K562 (cell line): ENCODE data around the gene CHPF. TPM values are rescaled to one million over a fixed set of nuclear protein-coding genes. Genes with fewer than 3 reads are reported as not detected.

ENCODE experiments used
- ARID1B ChIP-seq: fragments of 450-650 bp; IDR thresholded peaks from 2 replicates; pipeline ENCODE4 v1.6.1; 2016; ENCODE audit warnings: antibody characterized with exemption, mild to moderate bottlenecking, inconsistent platforms
- CBFA2T2 ChIP-seq: fragments of 450-650 bp; conservative IDR thresholded peaks from 2 replicates; pipeline ENCODE4 v1.6.1; 2017; ENCODE audit warnings: mild to moderate bottlenecking
- IRF2 ChIP-seq: sonication (generic); formaldehyde crosslinking; IDR thresholded peaks from 2 replicates; pipeline ENCODE4 v1.8.1; 2022; ENCODE audit warnings: mild to moderate bottlenecking, missing genetic modification reagents
- KLF1 ChIP-seq: fragments of 450-650 bp; IDR thresholded peaks from 2 replicates; pipeline ENCODE4 v1.6.1; 2016; ENCODE audit warnings: missing genetic modification characterization, missing compliant biosample characterization
- NR1H2 ChIP-seq: sonication (generic); formaldehyde crosslinking; IDR thresholded peaks from 2 replicates; pipeline ENCODE4 v1.4.0; 2020; ENCODE audit warnings: mild to moderate bottlenecking, missing genetic modification reagents
- PATZ1 ChIP-seq: fragments of 250-450 bp; sonication (Bioruptor Pico); IDR thresholded peaks from 2 replicates; pipeline ENCODE4 v1.5.0; 2020; ENCODE audit warnings: mild to moderate bottlenecking, borderline replicate concordance
- POU5F1 ChIP-seq: fragments of 150-350 bp; IDR thresholded peaks from 2 replicates; pipeline ENCODE4 v1.6.1; 2014; ENCODE audit warnings: borderline replicate concordance, low read length, low read depth, mild to moderate bottlenecking; ENCODE audit not compliant: partially characterized antibody
- SMAD2 ChIP-seq: fragments of 150-350 bp; IDR thresholded peaks from 2 replicates; pipeline ENCODE4 v1.6.1; 2014; ENCODE audit warnings: low read depth, mild to moderate bottlenecking, low read length
- ZSCAN32 ChIP-seq: fragments of 450-650 bp; formaldehyde crosslinking; IDR thresholded peaks from 2 replicates; pipeline ENCODE4 v1.4.0; 2020; ENCODE audit warnings: mild to moderate bottlenecking, moderate library complexity
- polyA plus RNA-seq, 8 experiments: library from polyadenylated mRNA; depleted of rRNA in 4 of 8; stranded (reverse) in 5 of 8; unstranded in 3 of 8; fragments of >200 nt; fragmentation: Nextera tagmentation in 2 of 8; fragmentation: Illumina TruSeq in 1 of 8; extraction: Ambion mirVana in 2 of 8; extraction: Trizol in 1 of 8; gene quantifications; 2 replicates each; pipeline versions ENCODE4 v1.2.1 to v1.2.3, GENCODE V29; 2011 to 2014; ENCODE audit warnings: inconsistent platforms in 1 of 8, missing spikeins in 1 of 8
- total RNA-seq, 7 experiments: library from RNA; depleted of rRNA in 6 of 7; stranded (reverse); fragments of >200 nt in 6 of 7; fragmentation: Illumina TruSeq in 2 of 7; extraction: Trizol in 2 of 7; gene quantifications; 2 replicates each; pipeline versions ENCODE4 v1.2.1 to v1.2.3, GENCODE V29; 2011 to 2021; ENCODE audit warnings: low replicate concordance in 1 of 7
- TF ChIP-seq, protein P1 (sequence below): fragments of 200-600 bp; sonication (generic); IDR thresholded peaks from one replicate; pipeline ENCODE4 v1.6.1; 2012; ENCODE audit warnings: mild to moderate bottlenecking, low read depth, low read length, inconsistent platforms
- TF ChIP-seq, protein P2 (sequence below): sonication (generic); formaldehyde crosslinking; IDR thresholded peaks from 2 replicates; pipeline ENCODE4 v1.8.0; 2022; ENCODE audit warnings: mild to moderate bottlenecking, low read depth, missing genetic modification reagents
- TF ChIP-seq, protein P3 (sequence below): fragments of 450-650 bp; IDR thresholded peaks from 2 replicates; pipeline ENCODE4 v1.6.1; 2014; ENCODE audit warnings: low read depth, mild to moderate bottlenecking, moderate library complexity, borderline replicate concordance

CHPF gene
- total and polyA plus RNA-seq, 9 of the 15 experiments (the other 6 are each of a cell fraction or from before 2014, with no cell fraction given): 0.15 to 57.2 (median 7.9) TPM

GRCh38 chr2:219514196-219514761 is 29.3 kb downstream of the CHPF start, which contains the start of gene ASIC4 (continued):
- TF ChIP-seq, protein P1, sequence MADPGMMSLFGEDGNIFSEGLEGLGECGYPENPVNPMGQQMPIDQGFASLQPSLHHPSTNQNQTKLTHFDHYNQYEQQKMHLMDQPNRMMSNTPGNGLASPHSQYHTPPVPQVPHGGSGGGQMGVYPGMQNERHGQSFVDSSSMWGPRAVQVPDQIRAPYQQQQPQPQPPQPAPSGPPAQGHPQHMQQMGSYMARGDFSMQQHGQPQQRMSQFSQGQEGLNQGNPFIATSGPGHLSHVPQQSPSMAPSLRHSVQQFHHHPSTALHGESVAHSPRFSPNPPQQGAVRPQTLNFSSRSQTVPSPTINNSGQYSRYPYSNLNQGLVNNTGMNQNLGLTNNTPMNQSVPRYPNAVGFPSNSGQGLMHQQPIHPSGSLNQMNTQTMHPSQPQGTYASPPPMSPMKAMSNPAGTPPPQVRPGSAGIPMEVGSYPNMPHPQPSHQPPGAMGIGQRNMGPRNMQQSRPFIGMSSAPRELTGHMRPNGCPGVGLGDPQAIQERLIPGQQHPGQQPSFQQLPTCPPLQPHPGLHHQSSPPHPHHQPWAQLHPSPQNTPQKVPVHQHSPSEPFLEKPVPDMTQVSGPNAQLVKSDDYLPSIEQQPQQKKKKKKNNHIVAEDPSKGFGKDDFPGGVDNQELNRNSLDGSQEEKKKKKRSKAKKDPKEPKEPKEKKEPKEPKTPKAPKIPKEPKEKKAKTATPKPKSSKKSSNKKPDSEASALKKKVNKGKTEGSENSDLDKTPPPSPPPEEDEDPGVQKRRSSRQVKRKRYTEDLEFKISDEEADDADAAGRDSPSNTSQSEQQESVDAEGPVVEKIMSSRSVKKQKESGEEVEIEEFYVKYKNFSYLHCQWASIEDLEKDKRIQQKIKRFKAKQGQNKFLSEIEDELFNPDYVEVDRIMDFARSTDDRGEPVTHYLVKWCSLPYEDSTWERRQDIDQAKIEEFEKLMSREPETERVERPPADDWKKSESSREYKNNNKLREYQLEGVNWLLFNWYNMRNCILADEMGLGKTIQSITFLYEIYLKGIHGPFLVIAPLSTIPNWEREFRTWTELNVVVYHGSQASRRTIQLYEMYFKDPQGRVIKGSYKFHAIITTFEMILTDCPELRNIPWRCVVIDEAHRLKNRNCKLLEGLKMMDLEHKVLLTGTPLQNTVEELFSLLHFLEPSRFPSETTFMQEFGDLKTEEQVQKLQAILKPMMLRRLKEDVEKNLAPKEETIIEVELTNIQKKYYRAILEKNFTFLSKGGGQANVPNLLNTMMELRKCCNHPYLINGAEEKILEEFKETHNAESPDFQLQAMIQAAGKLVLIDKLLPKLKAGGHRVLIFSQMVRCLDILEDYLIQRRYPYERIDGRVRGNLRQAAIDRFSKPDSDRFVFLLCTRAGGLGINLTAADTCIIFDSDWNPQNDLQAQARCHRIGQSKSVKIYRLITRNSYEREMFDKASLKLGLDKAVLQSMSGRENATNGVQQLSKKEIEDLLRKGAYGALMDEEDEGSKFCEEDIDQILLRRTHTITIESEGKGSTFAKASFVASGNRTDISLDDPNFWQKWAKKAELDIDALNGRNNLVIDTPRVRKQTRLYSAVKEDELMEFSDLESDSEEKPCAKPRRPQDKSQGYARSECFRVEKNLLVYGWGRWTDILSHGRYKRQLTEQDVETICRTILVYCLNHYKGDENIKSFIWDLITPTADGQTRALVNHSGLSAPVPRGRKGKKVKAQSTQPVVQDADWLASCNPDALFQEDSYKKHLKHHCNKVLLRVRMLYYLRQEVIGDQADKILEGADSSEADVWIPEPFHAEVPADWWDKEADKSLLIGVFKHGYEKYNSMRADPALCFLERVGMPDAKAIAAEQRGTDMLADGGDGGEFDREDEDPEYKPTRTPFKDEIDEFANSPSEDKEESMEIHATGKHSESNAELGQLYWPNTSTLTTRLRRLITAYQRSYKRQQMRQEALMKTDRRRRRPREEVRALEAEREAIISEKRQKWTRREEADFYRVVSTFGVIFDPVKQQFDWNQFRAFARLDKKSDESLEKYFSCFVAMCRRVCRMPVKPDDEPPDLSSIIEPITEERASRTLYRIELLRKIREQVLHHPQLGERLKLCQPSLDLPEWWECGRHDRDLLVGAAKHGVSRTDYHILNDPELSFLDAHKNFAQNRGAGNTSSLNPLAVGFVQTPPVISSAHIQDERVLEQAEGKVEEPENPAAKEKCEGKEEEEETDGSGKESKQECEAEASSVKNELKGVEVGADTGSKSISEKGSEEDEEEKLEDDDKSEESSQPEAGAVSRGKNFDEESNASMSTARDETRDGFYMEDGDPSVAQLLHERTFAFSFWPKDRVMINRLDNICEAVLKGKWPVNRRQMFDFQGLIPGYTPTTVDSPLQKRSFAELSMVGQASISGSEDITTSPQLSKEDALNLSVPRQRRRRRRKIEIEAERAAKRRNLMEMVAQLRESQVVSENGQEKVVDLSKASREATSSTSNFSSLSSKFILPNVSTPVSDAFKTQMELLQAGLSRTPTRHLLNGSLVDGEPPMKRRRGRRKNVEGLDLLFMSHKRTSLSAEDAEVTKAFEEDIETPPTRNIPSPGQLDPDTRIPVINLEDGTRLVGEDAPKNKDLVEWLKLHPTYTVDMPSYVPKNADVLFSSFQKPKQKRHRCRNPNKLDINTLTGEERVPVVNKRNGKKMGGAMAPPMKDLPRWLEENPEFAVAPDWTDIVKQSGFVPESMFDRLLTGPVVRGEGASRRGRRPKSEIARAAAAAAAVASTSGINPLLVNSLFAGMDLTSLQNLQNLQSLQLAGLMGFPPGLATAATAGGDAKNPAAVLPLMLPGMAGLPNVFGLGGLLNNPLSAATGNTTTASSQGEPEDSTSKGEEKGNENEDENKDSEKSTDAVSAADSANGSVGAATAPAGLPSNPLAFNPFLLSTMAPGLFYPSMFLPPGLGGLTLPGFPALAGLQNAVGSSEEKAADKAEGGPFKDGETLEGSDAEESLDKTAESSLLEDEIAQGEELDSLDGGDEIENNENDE: no peak
- TF ChIP-seq PATZ1 (CRISPR knock-in tag) (no peak), ARID1B (peak; percentile 98), CBFA2T2 (peak; percentile 94), KLF1 (tag) (no peak), POU5F1 (no peak), IRF2 (CRISPR knock-in tag) (no peak), SMAD2 (no peak), ZSCAN32 (CRISPR knock-in tag) (no peak; the same call in 1 of the 2 replicates), NR1H2 (CRISPR knock-in tag) (no peak)
- TF ChIP-seq, protein P2, sequence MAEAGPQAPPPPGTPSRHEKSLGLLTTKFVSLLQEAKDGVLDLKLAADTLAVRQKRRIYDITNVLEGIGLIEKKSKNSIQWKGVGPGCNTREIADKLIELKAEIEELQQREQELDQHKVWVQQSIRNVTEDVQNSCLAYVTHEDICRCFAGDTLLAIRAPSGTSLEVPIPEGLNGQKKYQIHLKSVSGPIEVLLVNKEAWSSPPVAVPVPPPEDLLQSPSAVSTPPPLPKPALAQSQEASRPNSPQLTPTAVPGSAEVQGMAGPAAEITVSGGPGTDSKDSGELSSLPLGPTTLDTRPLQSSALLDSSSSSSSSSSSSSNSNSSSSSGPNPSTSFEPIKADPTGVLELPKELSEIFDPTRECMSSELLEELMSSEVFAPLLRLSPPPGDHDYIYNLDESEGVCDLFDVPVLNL (CRISPR knock-in tag): no peak
- TF ChIP-seq, protein P3, sequence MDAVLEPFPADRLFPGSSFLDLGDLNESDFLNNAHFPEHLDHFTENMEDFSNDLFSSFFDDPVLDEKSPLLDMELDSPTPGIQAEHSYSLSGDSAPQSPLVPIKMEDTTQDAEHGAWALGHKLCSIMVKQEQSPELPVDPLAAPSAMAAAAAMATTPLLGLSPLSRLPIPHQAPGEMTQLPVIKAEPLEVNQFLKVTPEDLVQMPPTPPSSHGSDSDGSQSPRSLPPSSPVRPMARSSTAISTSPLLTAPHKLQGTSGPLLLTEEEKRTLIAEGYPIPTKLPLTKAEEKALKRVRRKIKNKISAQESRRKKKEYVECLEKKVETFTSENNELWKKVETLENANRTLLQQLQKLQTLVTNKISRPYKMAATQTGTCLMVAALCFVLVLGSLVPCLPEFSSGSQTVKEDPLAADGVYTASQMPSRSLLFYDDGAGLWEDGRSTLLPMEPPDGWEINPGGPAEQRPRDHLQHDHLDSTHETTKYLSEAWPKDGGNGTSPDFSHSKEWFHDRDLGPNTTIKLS: peak; percentile 59
